ENCODE measurements around the gene SMPDL3A. TPM values are rescaled to one million over a fixed set of nuclear protein-coding genes. Genes with fewer than 3 reads are reported as not detected.

SMPDL3A gene
- total RNA-seq, 1 donor from 2014 or later = 20.4 TPM

Small RNAs within 50 kb of the gene (small RNA-seq; reads per million reads assigned to genes)
- gene RN7SL564P = 0.09 reads per million

Other genes with a start within 250 kb of the SMPDL3A start
- gene PKIB, start 178.9 kb upstream of the SMPDL3A start, total RNA-seq = 1.7 TPM
- 1,309 TPM for gene FABP7, start 9.5 kb upstream of the SMPDL3A start, total RNA-seq
- gene CLVS2, start 207.0 kb downstream of the SMPDL3A start, total RNA-seq = 56.1 TPM

Measured in occipital lobe (tissue), 2 donors.